HG03064 (cell line): ENCODE results near the gene PLGLB2.
"Not testable (repeated sequence)": the region's sequence is repeated elsewhere in the genome, so short reads cannot be mapped to it uniquely, and the experiment has no call there.

Source experiments
- ATAC-seq: cut with Tn5 transposase; IDR thresholded peaks from one replicate; pipeline ENCODE4 v1.9.1; 2021; ENCODE audit warnings: low read depth; ENCODE audit not compliant: unreplicated experiment

Gene PLGLB2

GRCh38 chr2:87747791-87748190 is at the start of gene PLGLB2:
TSS of gene PLGLB2 (plus strand) at chr2:87748087. CDS start at chr2:87748154, 67 bp downstream.
- not testable (repeated sequence) for ATAC-seq

- ATAC-seq: not testable (repeated sequence)
Measured at GRCh38 chr2:87704572-87705323, 43.1 kb upstream of the PLGLB2 start.

GRCh38 chr2:87708368-87708767 is 39.5 kb upstream of the PLGLB2 start:
- ATAC-seq: not testable (repeated sequence)

GRCh38 chr2:87727940-87728599 is 19.8 kb upstream of the PLGLB2 start:
- ATAC-seq: not testable (repeated sequence)

GRCh38 chr2:87740928-87741327 is 7.0 kb upstream of the PLGLB2 start:
- ATAC-seq: not testable (repeated sequence)

- not testable (repeated sequence) for ATAC-seq
Measured at GRCh38 chr2:87742393-87743108, 5.3 kb upstream of the PLGLB2 start.

GRCh38 chr2:87743638-87744037 is 4.2 kb upstream of the PLGLB2 start:
- not testable (repeated sequence) for ATAC-seq

- not testable (repeated sequence) for ATAC-seq
Measured at GRCh38 chr2:87745353-87745951, 2.4 kb upstream of the PLGLB2 start.

- not testable (repeated sequence) for ATAC-seq
Measured at GRCh38 chr2:87748524-87748923, 637 bp downstream of the PLGLB2 start.

- not testable (repeated sequence) for ATAC-seq
Measured at GRCh38 chr2:87750560-87750959, 2.7 kb downstream of the PLGLB2 start.

- ATAC-seq: not testable (repeated sequence)
Measured at GRCh38 chr2:87754759-87755158, 6.9 kb downstream of the PLGLB2 start.
